ENCODE data around the gene CHIA. TPM values are rescaled to one million over a fixed set of nuclear protein-coding genes. Genes with fewer than 3 reads are reported as not detected.

The CHIA gene
- total RNA-seq, 1 experiment from 2014 or later, result not detected

DNA sequence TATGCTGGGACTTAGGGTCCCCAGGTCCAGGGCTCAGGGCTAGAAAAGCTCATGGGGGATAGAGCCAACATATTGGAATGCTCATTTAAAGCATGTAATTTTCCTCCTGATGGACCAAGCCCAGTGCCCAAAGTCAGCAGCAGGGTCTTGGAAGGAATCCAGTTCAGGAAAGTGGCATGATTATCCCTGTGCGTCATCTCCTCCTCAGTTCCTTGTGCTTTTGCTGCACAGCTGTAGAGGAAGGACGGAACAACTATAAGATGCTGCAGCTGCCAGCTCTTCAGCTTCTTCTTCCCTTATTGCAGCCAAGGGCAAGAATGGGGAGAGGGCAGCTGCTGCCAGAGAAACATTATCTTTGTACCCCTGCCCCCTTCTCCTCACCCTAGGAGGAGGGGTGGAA, 78.5 kb downstream of the CHIA start:
- no peak overlapping the region for H3K4me3 Mint-ChIP-seq
- no peaks in the 10 kb centered on the region for H3K36me3 Mint-ChIP-seq (ENCODE audit: insufficient read depth in 1 of 3, low read depth in 3 of 3)
- H3K23ac ChIP-seq (ENCODE audit: insufficient read length, low read depth, low read length), result no peak overlapping the region
- peaks cover 8% of the 10 kb centered on the region for H3K4me1 ChIP-seq (ENCODE audit: insufficient read depth, low read length)
- H3K9me3 ChIP-seq (ENCODE audit: control insufficient read depth, low read depth, low read length), result no peaks in the 10 kb centered on the region
- no peaks in the 10 kb centered on the region for H3K79me2 ChIP-seq (ENCODE audit: insufficient read depth, low read length)
- H3T11ph ChIP-seq (ENCODE audit: low read length), result no peak overlapping the region
- no peak for DNase-seq
- no peak overlapping the region for H4K91ac ChIP-seq (ENCODE audit: insufficient read length, low read depth, low read length)
- no peak overlapping the region; the same call in 1 of the 2 replicates for H3K4ac ChIP-seq (ENCODE audit: low read depth, low read length)
- no peaks in the 10 kb centered on the region for H3K79me1 ChIP-seq (ENCODE audit: insufficient read depth, low read depth, low read length, poor library complexity, severe bottlenecking)
- no peak overlapping the region for H3K18ac ChIP-seq (ENCODE audit: insufficient read length, low read depth, low read length)
- no peak overlapping the region for H2AK5ac ChIP-seq (ENCODE audit: insufficient read length, low read length)
- no peak overlapping the region for H2BK5ac ChIP-seq (ENCODE audit: insufficient read length, low read length)
- no peak overlapping the region for H3K27ac ChIP-seq (ENCODE audit: insufficient read length, low read depth, low read length)
- no peaks in the 10 kb centered on the region for H3K27me3 ChIP-seq (ENCODE audit: insufficient read depth, low read length)
- peaks cover 3% of the 10 kb centered on the region; the same call in 1 of the 2 replicates for H3K27me3 Mint-ChIP-seq (ENCODE audit: low read depth)
- H3K56ac ChIP-seq (ENCODE audit: insufficient read length, low read depth, low read length), result no peak overlapping the region
- H2AFZ ChIP-seq (ENCODE audit: low read length), result no peak overlapping the region
- no peak overlapping the region for H3K14ac ChIP-seq (ENCODE audit: insufficient read depth, low read length)
- H4K20me1 ChIP-seq (ENCODE audit: control insufficient read depth, insufficient read depth, insufficient read length), result no peaks in the 10 kb centered on the region
- WGBS (ENCODE audit: extremely low coverage, insufficient read length, low lambda C conversion rate), result no CpG with 5 or more reads among the region's 2 CpGs
- H2BK15ac ChIP-seq (ENCODE audit: low read depth, low read length), result no peak overlapping the region
- no peaks in the 10 kb centered on the region for H3K9me3 Mint-ChIP-seq
- no peak overlapping the region for H4K8ac ChIP-seq (replicated peaks; ENCODE audit: insufficient read length, low read depth, low read length)
- TF ChIP-seq, protein P1, sequence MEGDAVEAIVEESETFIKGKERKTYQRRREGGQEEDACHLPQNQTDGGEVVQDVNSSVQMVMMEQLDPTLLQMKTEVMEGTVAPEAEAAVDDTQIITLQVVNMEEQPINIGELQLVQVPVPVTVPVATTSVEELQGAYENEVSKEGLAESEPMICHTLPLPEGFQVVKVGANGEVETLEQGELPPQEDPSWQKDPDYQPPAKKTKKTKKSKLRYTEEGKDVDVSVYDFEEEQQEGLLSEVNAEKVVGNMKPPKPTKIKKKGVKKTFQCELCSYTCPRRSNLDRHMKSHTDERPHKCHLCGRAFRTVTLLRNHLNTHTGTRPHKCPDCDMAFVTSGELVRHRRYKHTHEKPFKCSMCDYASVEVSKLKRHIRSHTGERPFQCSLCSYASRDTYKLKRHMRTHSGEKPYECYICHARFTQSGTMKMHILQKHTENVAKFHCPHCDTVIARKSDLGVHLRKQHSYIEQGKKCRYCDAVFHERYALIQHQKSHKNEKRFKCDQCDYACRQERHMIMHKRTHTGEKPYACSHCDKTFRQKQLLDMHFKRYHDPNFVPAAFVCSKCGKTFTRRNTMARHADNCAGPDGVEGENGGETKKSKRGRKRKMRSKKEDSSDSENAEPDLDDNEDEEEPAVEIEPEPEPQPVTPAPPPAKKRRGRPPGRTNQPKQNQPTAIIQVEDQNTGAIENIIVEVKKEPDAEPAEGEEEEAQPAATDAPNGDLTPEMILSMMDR (conservative IDR thresholded peaks at IDR 0.05), result no peak
- no peak overlapping the region for H2BK20ac ChIP-seq (ENCODE audit: low read depth, low read length, poor library complexity, severe bottlenecking)
- no peaks in the 10 kb centered on the region for H3K23me2 ChIP-seq (ENCODE audit: insufficient read length, low read depth, low read length, poor library complexity, severe bottlenecking)
- H2BK12ac ChIP-seq (ENCODE audit: insufficient read length, low read depth, low read length), result no peak overlapping the region
- H3K4me1 Mint-ChIP-seq, result peaks cover 14 to 26% of the 10 kb centered on the region in 2 experiments
- H4K5ac ChIP-seq (ENCODE audit: insufficient read length, low read depth, low read length), result no peak overlapping the region
- no peak overlapping the region for H3K9ac ChIP-seq (ENCODE audit: extremely low read depth, insufficient read length, low read length)
- no peak overlapping the region for H2BK120ac ChIP-seq (ENCODE audit: low read depth, low read length, poor library complexity, severe bottlenecking)
- no peak overlapping the region for H3K4me2 ChIP-seq (ENCODE audit: insufficient read depth, insufficient read length, low read length)
- no peak overlapping the region for H3K27ac Mint-ChIP-seq

Data from H9 (cell line).